Body of pancreas (tissue), 4 donors: ENCODE results near the gene TMEM8B.

Source experiments
- CTCF ChIP-seq, 7 experiments: fragments of 450-650 bp in 4 of 7; fragments of 200-600 bp in 3 of 7; sonication (generic) in 3 of 7; IDR thresholded peaks; one replicate each; pipeline ENCODE4 v1.5.1; 2016 to 2019; ENCODE audit warnings: antibody characterized with exemption in 7 of 7
- POLR2A ChIP-seq, 3 donors: fragments of 450-650 bp; IDR thresholded peaks; one replicate each; pipeline ENCODE4 v1.6.1; 2016; ENCODE audit warnings: antibody characterized with exemption in 3 of 3, mild to moderate bottlenecking in 2 of 3

GRCh38 chr9:35792826-35793225, 36.2 kb upstream of the TMEM8B start:
- TF ChIP-seq CTCF (IDR thresholded peaks at IDR 0.05) (no peak), POLR2A (IDR thresholded peaks at IDR 0.05) (no peak)
